Smooth muscle cell (in vitro differentiated cells): Measurements from ENCODE around the gene FYN. TPM values are rescaled to one million over a fixed set of nuclear protein-coding genes. Genes with fewer than 3 reads are reported as not detected.

Experiments used
- DNase-seq: peaks from one replicate; lab custom pipeline; 2025; ENCODE audit not compliant: unreplicated experiment; lab: John Stamatoyannopoulos, UW
- H2AFZ ChIP-seq: fragments of 200-600 bp; sonication (generic); 2 replicates; pipeline ENCODE4 v1.6.0; 2016; ENCODE audit warnings: antibody characterized with exemption, low read depth, mild to moderate bottlenecking
- H3F3A ChIP-seq: fragments of 200-600 bp; sonication (generic); 2 replicates; pipeline ENCODE4 v1.6.0; 2017; ENCODE audit warnings: antibody characterized with exemption, low read depth
- H3K27ac ChIP-seq: fragments of 200-600 bp; sonication (generic); 2 replicates; pipeline ENCODE4 v1.5.1; 2016; ENCODE audit warnings: low read depth, mild to moderate bottlenecking
- H3K27me3 ChIP-seq: fragments of 200-600 bp; sonication (generic); 2 replicates; pipeline ENCODE4 v1.6.1; 2016; ENCODE audit warnings: low read depth, mild to moderate bottlenecking
- H3K36me3 ChIP-seq: fragments of 200-600 bp; sonication (generic); 2 replicates; pipeline ENCODE4 v1.5.1; 2016; ENCODE audit warnings: low read depth
- H3K4me1 ChIP-seq: fragments of 200-600 bp; sonication (generic); 2 replicates; pipeline ENCODE4 v1.5.1; 2016; ENCODE audit warnings: low read depth
- H3K4me2 ChIP-seq: fragments of 200-600 bp; sonication (generic); 2 replicates; pipeline ENCODE4 v1.6.0; 2016; ENCODE audit warnings: mild to moderate bottlenecking
- H3K4me3 ChIP-seq: fragments of 200-600 bp; sonication (generic); 2 replicates; pipeline ENCODE4 v1.5.1; 2016; ENCODE audit warnings: mild to moderate bottlenecking
- H3K79me2 ChIP-seq: fragments of 200-600 bp; sonication (generic); 2 replicates; pipeline ENCODE4 v1.6.0; 2016; ENCODE audit warnings: low read depth, mild to moderate bottlenecking
- H3K9ac ChIP-seq: fragments of 200-600 bp; sonication (generic); 2 replicates; pipeline ENCODE4 v1.6.0; 2016; ENCODE audit warnings: low read depth
- H3K9me3 ChIP-seq: fragments of 200-600 bp; sonication (generic); replicated peaks from 2 replicates; pipeline ENCODE4 v1.5.1; 2016; ENCODE audit warnings: low read depth
- H4K20me1 ChIP-seq: fragments of 200-600 bp; sonication (generic); 2 replicates; pipeline ENCODE4 v1.6.0; 2016; ENCODE audit warnings: low read depth
- WGBS: methylation state at CpG from one replicate; pipeline ENCODE4 v1.1.7; 2016; ENCODE audit warnings: low lambda C conversion rate; 5-methylcytosine and 5-hydroxymethylcytosine counted together
- polyA plus RNA-seq: library from polyadenylated mRNA; unstranded; fragments of >200 nt; fragmentation: Nextera tagmentation; extraction: Ambion mirVana; gene quantifications from 2 replicates; pipeline ENCODE4 v1.2.1, GENCODE V29; 2016
- total RNA-seq: library from RNA; depleted of rRNA; stranded (reverse); fragments of >200 nt; gene quantifications from 2 replicates; pipeline ENCODE4 v1.2.3, GENCODE V29; 2014
- TF ChIP-seq, protein P1 (sequence below): fragments of 200-600 bp; sonication (generic); IDR thresholded peaks from 2 replicates; pipeline ENCODE4 v1.5.1; 2017; ENCODE audit warnings: borderline replicate concordance, mild to moderate bottlenecking, antibody characterized with exemption; ENCODE audit not compliant: insufficient read depth, poor library complexity, severe bottlenecking

FYN gene
- total and polyA plus RNA-seq, 2 experiments from 2014 or later: 110 to 138 TPM

DNA sequence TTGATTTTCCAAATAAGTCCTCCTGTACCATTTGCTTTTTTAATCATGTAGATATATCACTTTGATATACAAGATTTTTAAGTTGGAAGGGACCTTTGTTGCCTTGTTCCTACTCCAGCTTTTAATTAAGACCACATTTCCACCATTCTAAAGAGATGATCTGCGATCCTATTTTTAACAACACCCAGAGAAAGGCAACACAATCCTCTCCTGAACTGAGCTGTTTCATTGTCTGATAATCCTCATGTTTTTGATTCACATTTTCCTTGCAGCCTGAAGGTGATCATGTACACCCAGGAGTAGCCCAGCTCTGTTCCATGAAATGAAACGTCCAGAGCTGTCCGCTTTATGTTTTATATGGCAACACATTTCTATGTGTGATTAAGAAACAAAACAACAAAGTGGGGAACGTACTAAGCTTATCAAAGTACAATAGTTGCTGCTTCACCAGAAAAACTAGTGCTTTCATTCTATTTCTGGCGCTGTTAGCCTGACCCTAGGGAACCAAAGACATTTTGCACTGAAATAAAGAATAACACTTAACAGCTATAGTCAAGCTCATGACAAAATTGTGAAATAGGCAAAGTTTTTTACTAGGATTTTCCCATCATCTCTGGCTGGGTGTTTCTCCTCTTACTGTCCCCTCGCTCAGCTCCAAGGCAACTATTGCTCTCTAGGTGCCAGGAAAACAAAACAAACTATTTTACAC, 245.0 kb downstream of the FYN start:
- Histone ChIP-seq H3K4me3 (no peak overlapping the region), H3K27ac (no peak overlapping the region), H4K20me1 (no peaks in the 10 kb centered on the region), H3K79me2 (no peaks in the 10 kb centered on the region), H2AFZ (no peak overlapping the region), H3K9ac (no peak overlapping the region), H3K36me3 (no peaks in the 10 kb centered on the region), H3F3A (no peaks in the 10 kb centered on the region), H3K4me1 (peaks cover 5% of the 10 kb centered on the region), H3K4me2 (no peak overlapping the region), H3K27me3 (no peaks in the 10 kb centered on the region), H3K9me3 (no peaks in the 10 kb centered on the region)
- WGBS: 82% methylated on average over 6 of the region's 6 CpGs
- DNase-seq: no peak
- TF ChIP-seq, protein P1, sequence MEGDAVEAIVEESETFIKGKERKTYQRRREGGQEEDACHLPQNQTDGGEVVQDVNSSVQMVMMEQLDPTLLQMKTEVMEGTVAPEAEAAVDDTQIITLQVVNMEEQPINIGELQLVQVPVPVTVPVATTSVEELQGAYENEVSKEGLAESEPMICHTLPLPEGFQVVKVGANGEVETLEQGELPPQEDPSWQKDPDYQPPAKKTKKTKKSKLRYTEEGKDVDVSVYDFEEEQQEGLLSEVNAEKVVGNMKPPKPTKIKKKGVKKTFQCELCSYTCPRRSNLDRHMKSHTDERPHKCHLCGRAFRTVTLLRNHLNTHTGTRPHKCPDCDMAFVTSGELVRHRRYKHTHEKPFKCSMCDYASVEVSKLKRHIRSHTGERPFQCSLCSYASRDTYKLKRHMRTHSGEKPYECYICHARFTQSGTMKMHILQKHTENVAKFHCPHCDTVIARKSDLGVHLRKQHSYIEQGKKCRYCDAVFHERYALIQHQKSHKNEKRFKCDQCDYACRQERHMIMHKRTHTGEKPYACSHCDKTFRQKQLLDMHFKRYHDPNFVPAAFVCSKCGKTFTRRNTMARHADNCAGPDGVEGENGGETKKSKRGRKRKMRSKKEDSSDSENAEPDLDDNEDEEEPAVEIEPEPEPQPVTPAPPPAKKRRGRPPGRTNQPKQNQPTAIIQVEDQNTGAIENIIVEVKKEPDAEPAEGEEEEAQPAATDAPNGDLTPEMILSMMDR: no peak

DNA sequence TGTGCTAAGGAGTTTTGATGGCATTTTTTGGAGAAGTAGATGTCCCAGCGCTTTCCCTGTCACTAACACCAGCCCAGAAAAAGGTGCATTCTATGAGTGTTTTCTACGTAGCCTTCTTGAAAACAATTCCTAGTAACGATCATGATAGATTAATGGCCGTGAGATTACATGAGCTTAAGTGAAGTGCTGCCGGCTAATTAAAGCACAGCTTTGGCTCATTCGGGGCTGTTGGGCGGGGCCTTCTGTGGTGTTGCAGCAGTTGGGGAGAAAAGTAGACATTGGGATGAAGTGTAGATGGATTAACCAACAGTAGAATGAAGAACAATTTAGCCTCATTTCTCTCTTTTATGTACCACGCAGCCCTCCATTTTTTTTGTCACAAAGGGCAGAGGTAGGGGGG, 246.8 kb downstream of the FYN start:
- Histone ChIP-seq H3K4me1 (no peaks in the 10 kb centered on the region), H3K36me3 (no peaks in the 10 kb centered on the region), H3K79me2 (no peaks in the 10 kb centered on the region), H3K9ac (no peak overlapping the region), H3K27ac (no peak overlapping the region), H3K4me3 (no peak overlapping the region), H3K4me2 (no peak overlapping the region), H3K27me3 (no peaks in the 10 kb centered on the region), H4K20me1 (no peaks in the 10 kb centered on the region), H3K9me3 (no peaks in the 10 kb centered on the region), H3F3A (no peaks in the 10 kb centered on the region), H2AFZ (no peak overlapping the region)
- DNase-seq: no peak
- WGBS: 81% methylated on average over 8 of the region's 8 CpGs
- TF ChIP-seq, protein P1: no peak

DNA sequence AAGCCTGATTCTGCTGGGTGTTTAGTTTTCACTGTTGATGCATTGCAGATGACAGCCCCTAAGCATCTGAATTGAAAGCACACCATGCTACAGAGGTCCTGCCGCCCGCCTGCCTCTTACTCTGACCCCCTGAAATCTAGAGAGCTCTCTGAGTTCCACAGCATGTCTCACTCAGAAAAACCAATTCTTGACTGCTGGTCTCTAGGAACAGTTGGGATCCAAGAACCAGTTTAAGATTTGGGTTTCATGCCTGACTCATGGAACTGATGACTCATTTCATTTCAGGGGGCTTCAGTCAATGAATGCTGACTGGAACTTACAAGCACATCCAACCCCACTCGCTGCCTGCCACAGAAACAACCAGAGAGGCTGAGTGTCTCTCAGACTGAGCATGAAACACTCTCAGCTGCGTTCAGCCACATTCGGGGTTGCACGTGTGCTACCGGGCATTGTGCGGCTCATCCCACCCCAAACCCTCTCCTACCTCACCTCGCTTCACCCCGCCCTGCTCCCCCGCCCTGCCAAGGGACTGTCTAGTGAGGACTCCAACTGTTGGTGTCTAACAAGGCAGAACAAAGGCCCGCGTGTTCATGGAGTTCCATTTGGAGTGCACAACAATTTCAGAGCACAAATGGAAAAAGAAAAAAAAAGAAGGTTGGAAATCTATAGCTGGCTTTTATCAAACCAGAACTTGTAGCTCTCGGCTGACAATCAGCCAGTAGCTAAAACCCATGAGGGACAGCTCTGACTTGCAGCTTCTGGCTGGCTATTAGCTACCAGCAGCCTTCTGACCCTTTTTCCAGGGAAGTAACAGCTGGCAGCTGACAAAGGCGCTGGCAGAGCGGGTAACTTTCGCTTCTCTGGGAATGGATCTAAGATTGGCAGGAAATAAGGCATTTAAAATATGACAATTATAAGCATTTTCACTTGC, 247.5 kb downstream of the FYN start:
- WGBS: 82% methylated on average over 17 of the region's 17 CpGs
- no peaks in the 10 kb centered on the region for H3F3A ChIP-seq
- no peak overlapping the region for H3K4me3 ChIP-seq
- no peaks in the 10 kb centered on the region for H3K27me3 ChIP-seq
- no peak overlapping the region for H2AFZ ChIP-seq
- no peaks in the 10 kb centered on the region for H3K4me1 ChIP-seq
- H3K4me2 ChIP-seq: no peak overlapping the region
- no peaks in the 10 kb centered on the region for H3K9me3 ChIP-seq
- no peaks in the 10 kb centered on the region for H4K20me1 ChIP-seq
- no peaks in the 10 kb centered on the region for H3K36me3 ChIP-seq
- no peak for DNase-seq
- no peaks in the 10 kb centered on the region for H3K79me2 ChIP-seq
- TF ChIP-seq, protein P1: no peak
- no peak overlapping the region for H3K9ac ChIP-seq
- no peak overlapping the region for H3K27ac ChIP-seq
